Ascending aorta (tissue), 2 donors: Measurements from ENCODE around the gene CNGA3. TPM values are rescaled to one million over a fixed set of nuclear protein-coding genes. Genes with fewer than 3 reads are reported as not detected.

Experiments
- DNase-seq, 2 donors: peaks; one replicate each; pipeline ENCODE4 v3.0.0-alpha.2; 2019; ENCODE audit warnings: low spot score in 2 of 2
- H3K27ac ChIP-seq, 2 donors: fragments of 200-600 bp; sonication (generic); one replicate each; pipeline ENCODE4 v1.5.1; 2016 to 2017; ENCODE audit warnings: mild to moderate bottlenecking in 1 of 2
- H3K27me3 ChIP-seq: fragments of 200-600 bp; sonication (generic); one replicate; pipeline ENCODE4 v1.5.1; 2017
- H3K36me3 ChIP-seq, 2 donors: fragments of 200-600 bp; sonication (generic); one replicate each; pipeline ENCODE4 v1.5.1; 2016
- H3K4me1 ChIP-seq, 2 donors: fragments of 200-600 bp; sonication (generic); one replicate each; pipeline ENCODE4 v1.5.1; 2016 to 2017; ENCODE audit warnings: mild to moderate bottlenecking in 1 of 2
- H3K4me3 ChIP-seq, 2 donors: fragments of 200-600 bp; sonication (generic); one replicate each; pipeline ENCODE4 v1.5.1; 2016 to 2017; ENCODE audit warnings: mild to moderate bottlenecking in 1 of 2
- H3K9me3 ChIP-seq, 2 donors: fragments of 200-600 bp; sonication (generic); one replicate each; pipeline ENCODE4 v1.5.1; 2016
- intact Hi-C: fragments of 100-400 bp; cut with DNase I; formaldehyde crosslinking; loops from one replicate; pipeline ENCODE4 v1.15.1; 2023
- total RNA-seq: library from RNA; depleted of rRNA; stranded (reverse); fragments of >200 nt; gene quantifications from one replicate; pipeline ENCODE4 v1.1.0, GENCODE V29; 2016
- TF ChIP-seq, protein P1 (sequence below), 3 experiments: fragments of 200-600 bp in 2 of 3; fragments of 450-650 bp in 1 of 3; sonication (generic) in 2 of 3; IDR thresholded peaks; one replicate each; pipeline ENCODE4 v1.5.1; 2016 to 2019; ENCODE audit warnings: antibody characterized with exemption in 3 of 3, mild to moderate bottlenecking in 1 of 3, moderate library complexity in 1 of 3

The CNGA3 gene
- total RNA-seq, 1 donor from 2014 or later: not detected

DNA sequence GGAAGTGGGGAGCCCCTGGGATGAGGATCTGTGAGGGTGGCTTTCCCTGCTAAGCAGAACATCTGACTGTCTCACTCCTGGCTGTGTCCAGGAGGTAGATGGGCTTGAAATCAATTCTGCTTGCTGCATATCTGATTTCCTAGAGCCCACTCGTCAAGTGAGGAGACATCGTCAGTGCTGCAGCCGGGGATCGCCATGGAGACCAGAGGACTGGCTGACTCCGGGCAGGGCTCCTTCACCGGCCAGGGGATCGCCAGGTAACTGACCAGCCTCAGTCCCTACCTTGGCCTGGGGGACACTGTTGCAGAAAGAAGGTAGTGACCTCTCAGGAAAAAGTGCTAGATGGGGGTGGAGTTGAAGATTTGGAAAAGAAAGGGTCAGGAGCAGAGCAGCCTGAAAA is 31.3 kb downstream of the CNGA3 start:
- H3K36me3 ChIP-seq: no peaks in the 10 kb centered on the region
- H3K27ac ChIP-seq: no peak overlapping the region
- no peaks in the 10 kb centered on the region for H3K9me3 ChIP-seq
- DNase-seq: no peak
- TF ChIP-seq, protein P1, sequence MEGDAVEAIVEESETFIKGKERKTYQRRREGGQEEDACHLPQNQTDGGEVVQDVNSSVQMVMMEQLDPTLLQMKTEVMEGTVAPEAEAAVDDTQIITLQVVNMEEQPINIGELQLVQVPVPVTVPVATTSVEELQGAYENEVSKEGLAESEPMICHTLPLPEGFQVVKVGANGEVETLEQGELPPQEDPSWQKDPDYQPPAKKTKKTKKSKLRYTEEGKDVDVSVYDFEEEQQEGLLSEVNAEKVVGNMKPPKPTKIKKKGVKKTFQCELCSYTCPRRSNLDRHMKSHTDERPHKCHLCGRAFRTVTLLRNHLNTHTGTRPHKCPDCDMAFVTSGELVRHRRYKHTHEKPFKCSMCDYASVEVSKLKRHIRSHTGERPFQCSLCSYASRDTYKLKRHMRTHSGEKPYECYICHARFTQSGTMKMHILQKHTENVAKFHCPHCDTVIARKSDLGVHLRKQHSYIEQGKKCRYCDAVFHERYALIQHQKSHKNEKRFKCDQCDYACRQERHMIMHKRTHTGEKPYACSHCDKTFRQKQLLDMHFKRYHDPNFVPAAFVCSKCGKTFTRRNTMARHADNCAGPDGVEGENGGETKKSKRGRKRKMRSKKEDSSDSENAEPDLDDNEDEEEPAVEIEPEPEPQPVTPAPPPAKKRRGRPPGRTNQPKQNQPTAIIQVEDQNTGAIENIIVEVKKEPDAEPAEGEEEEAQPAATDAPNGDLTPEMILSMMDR (IDR thresholded peaks at IDR 0.05): no peak
- H3K4me3 ChIP-seq: no peak overlapping the region
- H3K27me3 ChIP-seq: no peaks in the 10 kb centered on the region
- H3K4me1 ChIP-seq: peaks cover 0 to 10% of the 10 kb centered on the region in 2 donors
- intact Hi-C loops: no loop called here

DNA sequence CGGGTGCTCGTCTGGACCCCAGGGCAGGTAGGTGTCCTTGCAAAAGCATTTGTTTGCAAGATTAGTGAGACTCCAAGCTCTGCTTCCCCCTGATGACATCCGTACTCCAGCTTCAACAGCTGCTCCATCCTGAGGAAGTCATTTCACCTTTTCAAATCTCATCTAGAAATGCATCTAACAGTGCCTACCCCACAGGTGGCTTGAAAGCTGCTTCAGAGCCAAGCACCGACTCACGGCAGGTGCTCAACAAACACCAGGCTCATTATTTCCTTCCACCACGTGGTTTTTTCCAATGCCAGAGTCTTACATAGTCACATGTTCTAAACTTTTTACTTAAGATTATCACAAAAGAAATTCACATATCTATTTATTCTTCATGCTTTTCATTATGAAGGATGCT is 31.9 kb downstream of the CNGA3 start:
- TF ChIP-seq, protein P1 (IDR thresholded peaks at IDR 0.05): no peak
- no peaks in the 10 kb centered on the region for H3K9me3 ChIP-seq
- intact Hi-C loops: no loop called here
- no peaks in the 10 kb centered on the region for H3K36me3 ChIP-seq
- no peak overlapping the region for H3K4me3 ChIP-seq
- peaks cover 0 to 6% of the 10 kb centered on the region in 2 donors for H3K4me1 ChIP-seq
- no peak overlapping the region for H3K27ac ChIP-seq
- H3K27me3 ChIP-seq: no peaks in the 10 kb centered on the region
- no peak for DNase-seq

DNA sequence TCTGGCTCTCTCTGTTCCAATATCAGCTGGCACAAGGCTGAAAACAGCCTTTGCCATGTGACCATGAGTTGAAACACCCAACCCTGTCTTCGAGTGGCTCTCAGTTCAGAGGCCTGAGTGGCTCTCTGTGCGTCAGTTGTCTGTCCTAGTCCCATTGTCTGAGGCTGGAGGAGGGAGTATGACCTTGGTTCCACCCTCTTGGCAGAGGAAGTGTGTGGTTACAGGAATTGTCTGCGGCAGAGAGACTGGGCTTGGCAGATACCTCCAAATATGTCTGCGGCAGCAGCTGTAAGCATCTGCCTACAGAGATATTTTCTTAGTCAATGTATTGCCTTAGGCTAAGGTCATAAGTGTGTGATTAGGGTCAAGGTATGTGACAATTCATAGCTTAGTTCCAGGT is 32.6 kb downstream of the CNGA3 start:
- no peak for DNase-seq
- TF ChIP-seq, protein P1 (IDR thresholded peaks at IDR 0.05): no peak
- intact Hi-C loops: no loop called here
- H3K4me3 ChIP-seq: no peak overlapping the region
- H3K4me1 ChIP-seq: peaks cover 0 to 6% of the 10 kb centered on the region in 2 donors
- no peaks in the 10 kb centered on the region for H3K9me3 ChIP-seq
- no peaks in the 10 kb centered on the region for H3K27me3 ChIP-seq
- no peak overlapping the region for H3K27ac ChIP-seq
- no peaks in the 10 kb centered on the region for H3K36me3 ChIP-seq

DNA sequence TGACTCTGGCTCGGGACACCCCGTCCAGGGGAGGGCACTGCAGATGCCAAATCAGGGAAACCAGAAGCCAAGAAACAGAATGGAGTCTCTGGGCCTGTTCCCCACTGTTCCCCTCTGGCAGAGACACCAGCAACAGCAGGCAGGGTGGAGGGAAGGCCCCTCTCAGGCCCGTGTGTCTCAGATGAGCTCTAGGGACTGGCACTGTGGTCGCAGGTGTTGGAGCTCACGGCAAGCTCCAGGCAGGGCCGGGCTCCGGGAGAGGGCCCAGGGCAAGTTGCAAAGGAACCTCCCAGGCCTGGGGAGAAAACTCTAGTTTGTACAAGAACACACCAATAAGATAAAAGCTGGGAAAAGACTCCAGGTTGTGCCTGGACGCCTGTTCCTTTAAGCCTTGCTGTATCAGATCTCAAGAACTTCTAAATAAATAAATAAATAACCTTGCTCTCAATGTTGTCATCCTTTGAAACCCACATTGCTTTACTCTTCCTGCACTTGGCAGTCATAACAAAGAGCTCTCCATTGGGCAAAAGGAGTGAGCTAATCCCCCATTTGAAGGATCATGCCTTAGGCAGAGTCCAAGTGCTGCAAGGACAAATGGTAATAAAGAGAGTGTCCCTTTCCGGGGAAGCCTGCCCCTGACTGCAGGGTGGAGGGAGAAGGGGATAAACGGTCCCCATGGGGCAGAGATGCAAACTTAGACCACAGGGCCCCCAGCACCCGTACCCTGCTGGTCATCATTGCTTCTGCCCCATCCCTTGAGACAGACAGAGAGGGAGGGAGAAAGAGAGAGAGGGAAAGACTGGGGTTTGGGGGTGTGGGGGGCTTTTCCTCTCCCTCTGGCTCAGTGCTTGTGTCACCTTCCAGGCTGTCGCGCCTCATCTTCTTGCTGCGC is 33.3 kb downstream of the CNGA3 start:
- H3K27me3 ChIP-seq: no peaks in the 10 kb centered on the region
- H3K27ac ChIP-seq: no peak overlapping the region
- TF ChIP-seq, protein P1 (IDR thresholded peaks at IDR 0.05): no peak
- no peaks in the 10 kb centered on the region for H3K36me3 ChIP-seq
- H3K4me3 ChIP-seq: no peak overlapping the region
- intact Hi-C loops: loop anchor here (10.0 kb wide), 1 partner anchor 685 kb away; no protein-coding TSS in a partner anchor
- no peak for DNase-seq
- H3K9me3 ChIP-seq: no peaks in the 10 kb centered on the region
- H3K4me1 ChIP-seq: peaks cover 0 to 4% of the 10 kb centered on the region in 2 donors

DNA sequence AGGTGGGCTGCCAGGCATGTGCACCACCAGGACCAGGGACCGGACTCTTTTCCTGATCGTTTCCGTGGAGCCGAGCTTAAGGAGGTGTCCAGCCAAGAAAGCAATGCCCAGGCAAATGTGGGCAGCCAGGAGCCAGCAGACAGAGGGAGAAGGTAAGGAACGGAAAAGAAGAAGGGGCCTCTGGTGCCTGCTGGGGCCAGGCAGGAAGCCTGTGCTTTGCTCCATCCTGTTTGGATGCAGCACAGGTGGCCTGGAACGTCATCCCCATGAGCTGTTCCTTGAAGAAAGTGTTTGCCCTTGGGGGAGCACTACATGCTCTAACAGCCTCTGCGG is 33.9 kb downstream of the CNGA3 start:
- no peak overlapping the region for H3K4me3 ChIP-seq
- intact Hi-C loops: loop anchor here (10.0 kb wide), 1 partner anchor 685 kb away; no protein-coding TSS in a partner anchor
- H3K27me3 ChIP-seq: no peaks in the 10 kb centered on the region
- no peaks in the 10 kb centered on the region for H3K36me3 ChIP-seq
- no peak for DNase-seq
- no peaks in the 10 kb centered on the region for H3K9me3 ChIP-seq
- no peaks in the 10 kb centered on the region for H3K4me1 ChIP-seq
- H3K27ac ChIP-seq: no peak overlapping the region
- TF ChIP-seq, protein P1 (IDR thresholded peaks at IDR 0.05): no peak
